Natural killer cell (primary cell): ENCODE data around the gene TUBGCP4. TPM values are rescaled to one million over a fixed set of nuclear protein-coding genes. Genes with fewer than 3 reads are reported as not detected.

Experiments
- ATAC-seq, 3 donors: fragments of 150-1000 bp in 2 of 3; fragments of 200-7000 bp in 1 of 3; cut with Tn5 transposase; 1 replicate in 1 of 3; 2 replicates in 2 of 3; pipeline ENCODE4 v1.10.0; 2021; ENCODE audit warnings: mild to moderate bottlenecking in 2 of 3, moderate library complexity in 2 of 3
- DNase-seq, 2 donors: peaks; one replicate each; pipeline versions ENCODE4 v3.0.0 to v3.0.0-alpha.2; 2013 to 2021; ENCODE audit warnings: mixed read lengths in 1 of 2
- H3K27ac ChIP-seq: one replicate; pipeline ENCODE4 v1.5.1; 2013; ENCODE audit warnings: mild to moderate bottlenecking, low read length
- H3K27me3 ChIP-seq: one replicate; pipeline ENCODE4 v1.6.1; 2013; ENCODE audit warnings: low read length; ENCODE audit not compliant: control insufficient read depth, insufficient read depth
- H3K36me3 ChIP-seq: one replicate; pipeline ENCODE4 v1.6.1; 2013; ENCODE audit warnings: low read length; ENCODE audit not compliant: control insufficient read depth, insufficient read depth
- H3K4me1 ChIP-seq: one replicate; pipeline ENCODE4 v1.6.1; 2013; ENCODE audit warnings: low read length; ENCODE audit not compliant: control insufficient read depth, insufficient read depth
- H3K4me3 ChIP-seq: one replicate; pipeline ENCODE4 v1.5.1; 2013; ENCODE audit warnings: low read length
- H3K9me3 ChIP-seq: one replicate; pipeline ENCODE4 v1.6.1; 2013; ENCODE audit warnings: low read length; ENCODE audit not compliant: control insufficient read depth, insufficient read depth
- H3K27ac Mint-ChIP-seq, 2 donors: one replicate each; pipeline ENCODE4 v1.8.0; 2022; ENCODE audit warnings: mild to moderate bottlenecking in 2 of 2, mixed read lengths in 2 of 2, moderate library complexity in 1 of 2
- H3K27me3 Mint-ChIP-seq, 2 donors: one replicate each; pipeline ENCODE4 v1.8.0; 2022; ENCODE audit warnings: low read depth in 2 of 2, mixed read lengths in 2 of 2
- H3K36me3 Mint-ChIP-seq: one replicate; pipeline ENCODE4 v1.8.0; 2022; ENCODE audit warnings: mixed read lengths
- H3K4me1 Mint-ChIP-seq, 2 donors: one replicate each; pipeline ENCODE4 v1.8.0; 2022; ENCODE audit warnings: mixed read lengths in 2 of 2
- H3K4me3 Mint-ChIP-seq: one replicate; pipeline ENCODE4 v1.8.0; 2022; ENCODE audit warnings: mild to moderate bottlenecking, moderate library complexity, mixed read lengths
- H3K9me3 Mint-ChIP-seq, 2 donors: one replicate each; pipeline ENCODE4 v1.8.0; 2022; ENCODE audit warnings: mixed read lengths in 2 of 2
- WGBS: methylation state at CpG from one replicate; pipeline ENCODE4 v1.1.7; 2013; ENCODE audit warnings: missing lambda C conversion rate; ENCODE audit not compliant: insufficient coverage; 5-methylcytosine and 5-hydroxymethylcytosine counted together
- intact Hi-C: fragments of 100-400 bp; cut with micrococcal nuclease; formaldehyde crosslinking; loops from one replicate; pipeline ENCODE4 v1.14.2; 2022
- total RNA-seq, 4 donors: library from RNA; stranded (reverse); fragments of 120-200 nt in 1 of 4; gene quantifications; one replicate each; pipeline versions ENCODE4 v1.2.3 to v1.2.4, GENCODE V29; 2013 to 2022
- TF ChIP-seq, protein P1 (sequence below): fragments of 200-600 bp; IDR thresholded peaks from one replicate; pipeline ENCODE4 v1.8.0; 2022; ENCODE audit warnings: antibody characterized with exemption

Gene TUBGCP4
- total RNA-seq, 3 donors from 2014 or later (not counting 1 experiment from before 2014, with no cell fraction given) = 12.0 to 17.5 (median 15.1) TPM

DNA sequence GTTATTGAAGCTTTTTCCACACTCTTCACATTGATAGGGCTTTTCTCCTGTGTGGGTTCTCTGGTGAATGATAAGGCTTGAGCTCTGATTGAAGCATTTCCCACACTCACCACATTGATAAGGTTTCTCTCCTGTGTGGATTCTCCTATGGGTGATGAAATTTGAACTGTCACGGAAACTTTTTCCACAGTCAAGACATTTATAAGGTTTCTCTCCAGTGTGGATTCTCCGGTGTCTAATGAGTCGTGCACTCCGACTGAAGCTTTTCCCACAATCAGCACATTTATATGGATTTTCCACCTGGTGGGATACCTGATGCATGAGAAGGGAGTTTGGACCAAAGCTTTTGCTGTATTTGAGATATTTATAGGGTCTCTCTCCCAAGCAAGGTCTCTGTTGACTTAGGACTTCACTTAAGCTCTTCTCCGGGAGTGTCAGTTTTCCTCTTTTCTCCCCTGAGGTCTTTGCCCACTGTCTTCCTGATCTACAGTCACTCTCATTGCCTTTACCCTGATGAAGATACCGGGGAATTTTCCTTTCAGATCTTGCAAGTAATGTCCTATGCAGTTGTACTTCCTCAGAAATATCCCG lies 9.5 kb upstream of the TUBGCP4 start:
- Mint-ChIP-seq H3K4me3 (no peak overlapping the region), H3K9me3 (peaks cover 15 to 27% of the 10 kb centered on the region in 2 donors), H3K27me3 (no peaks in the 10 kb centered on the region), H3K36me3 (peaks cover 51% of the 10 kb centered on the region), H3K27ac (peak overlapping the region in 1 of 2 donors; percentile 11), H3K4me1 (peaks cover 13 to 21% of the 10 kb centered on the region in 2 donors)
- H3K36me3 ChIP-seq = peaks cover 48% of the 10 kb centered on the region
- no peaks in the 10 kb centered on the region for H3K4me1 ChIP-seq
- no peaks in the 10 kb centered on the region for H3K27me3 ChIP-seq
- 96% methylated on average over 3 of the region's 7 CpGs for WGBS
- H3K27ac ChIP-seq = no peak overlapping the region
- peaks cover 49% of the 10 kb centered on the region for H3K9me3 ChIP-seq
- intact Hi-C loops = no loop called here
- TF ChIP-seq, protein P1, sequence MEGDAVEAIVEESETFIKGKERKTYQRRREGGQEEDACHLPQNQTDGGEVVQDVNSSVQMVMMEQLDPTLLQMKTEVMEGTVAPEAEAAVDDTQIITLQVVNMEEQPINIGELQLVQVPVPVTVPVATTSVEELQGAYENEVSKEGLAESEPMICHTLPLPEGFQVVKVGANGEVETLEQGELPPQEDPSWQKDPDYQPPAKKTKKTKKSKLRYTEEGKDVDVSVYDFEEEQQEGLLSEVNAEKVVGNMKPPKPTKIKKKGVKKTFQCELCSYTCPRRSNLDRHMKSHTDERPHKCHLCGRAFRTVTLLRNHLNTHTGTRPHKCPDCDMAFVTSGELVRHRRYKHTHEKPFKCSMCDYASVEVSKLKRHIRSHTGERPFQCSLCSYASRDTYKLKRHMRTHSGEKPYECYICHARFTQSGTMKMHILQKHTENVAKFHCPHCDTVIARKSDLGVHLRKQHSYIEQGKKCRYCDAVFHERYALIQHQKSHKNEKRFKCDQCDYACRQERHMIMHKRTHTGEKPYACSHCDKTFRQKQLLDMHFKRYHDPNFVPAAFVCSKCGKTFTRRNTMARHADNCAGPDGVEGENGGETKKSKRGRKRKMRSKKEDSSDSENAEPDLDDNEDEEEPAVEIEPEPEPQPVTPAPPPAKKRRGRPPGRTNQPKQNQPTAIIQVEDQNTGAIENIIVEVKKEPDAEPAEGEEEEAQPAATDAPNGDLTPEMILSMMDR = no peak
- no peak overlapping the region for H3K4me3 ChIP-seq
- ATAC-seq (no peak), DNase-seq (no peak)

DNA sequence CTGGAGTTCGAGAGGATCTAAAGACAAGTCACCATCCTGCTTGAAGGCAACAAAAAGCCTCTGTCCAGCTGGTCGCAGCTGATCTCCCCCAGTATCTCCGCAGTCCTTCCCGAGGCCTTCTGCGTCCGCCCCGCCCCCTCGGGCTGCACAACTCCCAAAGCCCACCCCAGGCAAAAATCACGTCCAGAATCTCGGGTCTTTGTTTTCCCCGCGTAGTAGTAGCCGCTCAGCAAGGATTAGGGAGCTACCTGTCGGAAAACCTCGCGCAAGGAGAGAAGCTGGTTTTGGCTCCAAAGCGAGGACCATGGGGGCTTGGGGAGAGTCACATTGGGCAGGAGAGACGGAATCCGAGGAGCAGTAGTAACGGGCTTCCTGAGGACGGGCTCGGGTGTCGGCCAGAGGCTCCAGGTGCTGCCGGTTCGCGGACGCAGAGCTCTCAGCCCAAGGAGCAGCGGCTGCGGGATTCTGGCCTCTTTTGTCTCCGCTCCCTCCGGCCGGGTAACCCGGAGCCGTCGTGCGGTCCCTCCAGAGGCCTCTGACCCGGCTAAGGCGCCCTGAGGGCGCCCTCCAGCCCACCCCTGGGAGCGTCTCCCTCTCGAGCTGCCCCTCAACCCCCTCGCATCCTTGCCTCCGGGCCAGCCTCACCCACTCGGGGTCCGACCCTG lies 459 bp upstream of the TUBGCP4 start:
- ATAC-seq = peak; percentile 44 to 65 (median 61)
- H3K27ac Mint-ChIP-seq = peak overlapping the region; percentile 76 to 89
- H3K36me3 Mint-ChIP-seq = peaks cover 33% of the 10 kb centered on the region
- DNase-seq = peak in 1 of 2 donors; percentile 44
- Histone ChIP-seq H3K4me3 (peak overlapping the region; percentile 83), H3K27ac (peak overlapping the region; percentile 67), H3K4me1 (peaks cover 20% of the 10 kb centered on the region), H3K36me3 (peaks cover 11% of the 10 kb centered on the region), H3K27me3 (no peaks in the 10 kb centered on the region), H3K9me3 (peaks cover 13% of the 10 kb centered on the region)
- H3K27me3 Mint-ChIP-seq = no peaks in the 10 kb centered on the region
- intact Hi-C loops = loop anchor here (1.0 kb wide), 1 partner anchor 40 kb away; the partner anchor contains the start of gene LCMT2
- H3K4me1 Mint-ChIP-seq = peaks cover 63 to 65% of the 10 kb centered on the region in 2 donors
- peaks cover 0 to 10% of the 10 kb centered on the region in 2 donors for H3K9me3 Mint-ChIP-seq
- TF ChIP-seq, protein P1 = no peak
- peak overlapping the region; percentile 96 for H3K4me3 Mint-ChIP-seq
- WGBS = 3% methylated on average over 45 of the region's 45 CpGs

DNA sequence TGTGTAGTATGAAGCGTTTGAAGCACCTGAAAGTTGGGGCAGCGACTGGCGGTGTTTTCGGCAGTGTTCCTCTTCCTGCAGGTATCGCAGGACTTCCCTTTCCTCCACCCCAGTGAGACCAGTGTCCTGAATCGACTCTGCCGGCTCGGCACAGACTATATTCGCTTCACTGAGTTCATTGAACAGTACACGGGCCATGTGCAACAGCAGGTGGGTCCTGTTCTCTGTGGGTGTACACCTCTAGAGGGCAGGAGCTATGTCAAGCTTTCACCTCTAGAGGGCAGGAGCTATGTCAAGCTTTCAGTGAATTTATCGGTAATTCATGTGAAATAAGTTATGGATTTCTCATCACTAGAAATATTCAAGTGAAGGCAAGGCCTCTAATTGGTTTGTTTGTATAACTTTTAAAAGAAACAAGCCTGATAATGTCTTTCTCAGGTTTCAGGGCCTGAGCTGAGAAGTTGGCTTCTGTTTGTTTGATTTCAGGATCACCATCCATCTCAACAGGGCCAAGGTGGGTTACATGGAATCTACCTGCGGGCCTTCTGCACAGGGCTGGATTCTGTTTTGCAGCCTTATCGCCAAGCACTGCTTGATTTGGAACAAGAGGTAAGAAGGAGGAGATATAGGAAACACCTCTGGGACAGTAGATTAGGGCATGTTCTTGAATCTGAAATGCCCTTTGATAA lies 5.3 kb downstream of the TUBGCP4 start:
- Mint-ChIP-seq H3K9me3 (no peaks in the 10 kb centered on the region), H3K27me3 (no peaks in the 10 kb centered on the region), H3K4me3 (no peak overlapping the region), H3K36me3 (no peaks in the 10 kb centered on the region), H3K27ac (no peak overlapping the region), H3K4me1 (peaks cover 24 to 25% of the 10 kb centered on the region in 2 donors)
- TF ChIP-seq, protein P1 = peak; percentile 82
- intact Hi-C loops = loop anchor here (5.0 kb wide), 1 partner anchor 136 kb away; no protein-coding TSS in a partner anchor
- WGBS = 78% methylated on average over 12 of the region's 13 CpGs
- Histone ChIP-seq H3K4me1 (peaks cover 3% of the 10 kb centered on the region), H3K27ac (no peak overlapping the region), H3K36me3 (peaks cover 19% of the 10 kb centered on the region), H3K27me3 (no peaks in the 10 kb centered on the region), H3K9me3 (no peaks in the 10 kb centered on the region), H3K4me3 (no peak overlapping the region)
- DNase-seq (peak in 1 of 2 donors; percentile 65), ATAC-seq (peak; percentile 70 to 71 (median 71))
